Transverse colon (tissue), 4 donors: ENCODE results near the gene PTPRN. TPM values are rescaled to one million over a fixed set of nuclear protein-coding genes. Genes with fewer than 3 reads are reported as not detected.

Source experiments
- DNase-seq: peaks from one replicate; pipeline ENCODE4 v3.0.0-alpha.2; 2019
- H3K27ac ChIP-seq, 4 donors: fragments of 200-600 bp; sonication (generic); 2 replicates each; pipeline ENCODE4 v1.5.1; 2016 to 2018; ENCODE audit warnings: inconsistent platforms in 4 of 4
- H3K27me3 ChIP-seq: fragments of 200-600 bp; sonication (generic); 2 replicates; pipeline ENCODE4 v1.5.1; 2017; ENCODE audit warnings: inconsistent platforms
- H3K36me3 ChIP-seq, 4 donors: fragments of 200-600 bp; sonication (generic); 2 replicates each; pipeline ENCODE4 v1.5.1; 2017 to 2019; ENCODE audit warnings: inconsistent platforms in 4 of 4
- H3K4me1 ChIP-seq, 4 donors: fragments of 200-600 bp; sonication (generic); 2 replicates each; pipeline ENCODE4 v1.5.1; 2017 to 2020; ENCODE audit warnings: inconsistent platforms in 4 of 4
- H3K4me3 ChIP-seq, 4 donors: fragments of 200-600 bp; sonication (generic); 1 replicate in 1 of 4; 2 replicates in 3 of 4; pipeline versions ENCODE4 v1.5.1 to v1.6.1; 2017 to 2019; ENCODE audit warnings: inconsistent platforms in 4 of 4
- H3K9me3 ChIP-seq, 2 donors: fragments of 200-600 bp; sonication (generic); 2 replicates each; pipeline ENCODE4 v1.5.1; 2017 to 2019; ENCODE audit warnings: inconsistent platforms in 2 of 2
- CTCF ChIP-seq, 5 experiments: fragments of 200-600 bp in 3 of 5; fragments of 450-650 bp in 2 of 5; sonication (generic) in 3 of 5; IDR thresholded peaks; 1 replicate in 2 of 5; 2 replicates in 3 of 5; pipeline ENCODE4 v1.5.1; 2016 to 2017; ENCODE audit warnings: antibody characterized with exemption in 5 of 5, inconsistent platforms in 3 of 5, mild to moderate bottlenecking in 2 of 5, moderate library complexity in 1 of 5
- EP300 ChIP-seq: sonication (generic); formaldehyde crosslinking; IDR thresholded peaks from one replicate; pipeline ENCODE4 v1.6.1; 2017; ENCODE audit warnings: antibody characterized with exemption, low read depth
- POLR2A ChIP-seq: fragments of 450-650 bp; IDR thresholded peaks from one replicate; pipeline ENCODE4 v1.6.1; 2016; ENCODE audit warnings: antibody characterized with exemption, mild to moderate bottlenecking, moderate library complexity
- POLR2AphosphoS5 ChIP-seq, 3 donors: sonication (generic); formaldehyde crosslinking; IDR thresholded peaks; one replicate each; pipeline ENCODE4 v1.6.1; 2016; ENCODE audit warnings: antibody characterized with exemption in 3 of 3
- WGBS, 2 donors: methylation state at CpG; one replicate each; pipeline ENCODE4 v1.1.5; 2018; ENCODE audit warnings: low coverage in 1 of 2; 5-methylcytosine and 5-hydroxymethylcytosine counted together
- in situ Hi-C, 4 donors: fragments of 200-750 bp; cut with MboI; loops; one replicate each; pipeline versions ENCODE4 v1.15.0 to v1.15.1; 2017; ENCODE audit warnings: low sequenced_read_pairs in 3 of 4, low pct_ligation_motif_present in 1 of 4, low pct_unique_long_range_greater_than_20kb in 1 of 4
- intact Hi-C: fragments of 100-400 bp; cut with DNase I; formaldehyde crosslinking; loops from one replicate; pipeline ENCODE4 v1.15.1; 2023; ENCODE audit warnings: low total_unique reads
- total RNA-seq, 4 donors: library from RNA; depleted of rRNA; stranded (reverse); fragments of >200 nt; gene quantifications; one replicate each; pipeline ENCODE4 v1.1.0, GENCODE V29; 2016

PTPRN gene
- 1 to 10 TPM in 3 of 4 donors, under 1 TPM in 1; 0.60 to 2.6 (median 2.1) TPM for total RNA-seq

DNA sequence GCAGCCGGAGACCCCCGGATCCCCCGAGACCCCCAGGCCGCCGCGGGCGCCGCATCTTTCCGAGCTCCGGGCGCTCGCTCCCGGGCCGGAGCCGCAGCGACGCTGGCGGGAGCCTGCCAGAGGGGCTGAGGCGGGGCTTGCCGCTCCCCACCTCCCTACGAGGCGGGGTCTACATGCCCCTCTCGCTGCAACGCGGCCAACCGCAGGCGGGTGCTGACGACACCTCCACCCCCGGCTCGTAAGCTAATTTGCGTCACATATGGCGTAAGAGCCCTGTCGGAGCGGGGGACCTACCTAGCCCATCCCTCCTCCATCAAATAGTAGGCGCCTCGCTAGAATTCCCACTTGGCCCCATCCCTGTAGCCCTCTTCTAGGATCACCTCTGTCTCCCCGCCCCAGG is at the start of gene PTPRN:
TSS of gene PTPRN (minus strand) at position 124 of the 400 bp plus-strand sequence. CDS start at position 55, 69 bp downstream.
- DNase-seq, result no peak
- no peaks in the 10 kb centered on the region for H3K9me3 ChIP-seq
- peaks cover 67% of the 10 kb centered on the region for H3K27me3 ChIP-seq
- peaks cover 0 to 6% (median 0%) of the 10 kb centered on the region in 4 donors for H3K4me1 ChIP-seq
- in situ Hi-C loops, result loop anchor here in 3 of 4 donors (10.0 to 25.0 kb wide), 2 partner anchors 154 to 272 kb away; partner anchors contain the start of gene CFAP65 (in 2 of the 3)
- H3K4me3 ChIP-seq, result no peak within 1 kb of the TSS
- H3K27ac ChIP-seq, result no peak within 1 kb of the TSS
- intact Hi-C loops, result no loop called here
- 0 to 24% methylated on average over 1 to 35 of the region's 37 CpGs for WGBS, 2 donors
- H3K36me3 ChIP-seq, result no peaks in the 10 kb centered on the region
- TF ChIP-seq CTCF (IDR thresholded peaks at IDR 0.05), result no peak
- no peak for TF ChIP-seq POLR2A
- TF ChIP-seq EP300, result no peak
- no peak for TF ChIP-seq POLR2AphosphoS5 (IDR thresholded peaks at IDR 0.05)

DNA sequence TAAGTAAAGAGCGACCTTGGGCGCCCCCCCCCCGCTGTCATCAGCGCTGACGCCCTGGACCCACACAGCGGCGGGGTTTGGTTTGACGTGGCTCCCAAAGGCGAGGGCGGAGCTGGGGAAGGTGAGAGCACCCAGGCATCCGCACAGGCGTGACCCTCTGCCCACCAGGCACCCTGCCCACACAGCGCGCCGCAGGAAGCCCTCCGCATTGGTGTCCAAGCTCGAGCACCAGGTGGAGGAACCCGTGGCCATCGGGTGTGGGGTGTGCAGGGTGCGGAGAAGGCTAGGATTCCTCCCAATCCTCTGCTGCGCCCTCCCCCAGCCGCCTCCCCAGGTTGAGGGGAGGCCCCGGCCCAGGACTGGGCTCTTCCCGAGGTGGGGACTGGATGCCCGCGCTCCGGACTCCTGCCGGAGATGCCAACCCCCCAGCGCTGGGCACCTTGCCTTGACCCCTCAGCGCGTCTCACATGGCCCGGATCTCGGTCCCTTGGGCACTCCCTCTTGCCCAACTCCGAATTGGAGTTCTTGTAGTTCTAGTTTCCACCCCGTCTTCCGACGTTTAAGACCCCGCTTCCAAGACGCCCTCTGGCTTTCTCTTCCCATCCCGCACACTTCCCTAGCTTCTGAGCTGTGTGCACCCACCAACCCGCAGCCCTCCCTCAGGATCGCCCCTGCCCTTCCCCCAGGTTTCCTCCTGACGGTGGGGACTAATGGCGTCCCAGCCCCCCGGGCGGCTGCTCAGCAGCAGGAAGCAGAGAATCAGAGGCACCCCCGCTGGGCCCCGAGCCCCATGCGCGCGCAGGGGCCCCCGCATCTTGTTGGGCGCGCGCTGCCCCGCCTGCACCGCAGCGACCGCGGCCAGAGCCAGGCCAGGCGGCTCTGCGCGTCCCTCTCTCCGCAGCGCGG is 49.2 kb upstream of the PTPRN start:
- WGBS, 2 donors, result 9% methylated on average over 54 of the region's 66 CpGs; no CpG with 5 or more reads in 1 of the 2 donors
- Histone ChIP-seq H3K36me3 (no peaks in the 10 kb centered on the region), H3K4me1 (peaks cover 0 to 11% (median 9%) of the 10 kb centered on the region in 4 donors), H3K9me3 (no peaks in the 10 kb centered on the region), H3K4me3 (peak overlapping the region in 1 of 4 donors; percentile 14), H3K27me3 (peaks cover 64% of the 10 kb centered on the region), H3K27ac (no peak overlapping the region)
- no peak for DNase-seq
- intact Hi-C loops, result no loop called here
- in situ Hi-C loops, result no loop called here
- TF ChIP-seq EP300, result no peak
- no peak for TF ChIP-seq POLR2AphosphoS5 (IDR thresholded peaks at IDR 0.05)
- TF ChIP-seq POLR2A, result no peak
- no peak for TF ChIP-seq CTCF (IDR thresholded peaks at IDR 0.05)

DNA sequence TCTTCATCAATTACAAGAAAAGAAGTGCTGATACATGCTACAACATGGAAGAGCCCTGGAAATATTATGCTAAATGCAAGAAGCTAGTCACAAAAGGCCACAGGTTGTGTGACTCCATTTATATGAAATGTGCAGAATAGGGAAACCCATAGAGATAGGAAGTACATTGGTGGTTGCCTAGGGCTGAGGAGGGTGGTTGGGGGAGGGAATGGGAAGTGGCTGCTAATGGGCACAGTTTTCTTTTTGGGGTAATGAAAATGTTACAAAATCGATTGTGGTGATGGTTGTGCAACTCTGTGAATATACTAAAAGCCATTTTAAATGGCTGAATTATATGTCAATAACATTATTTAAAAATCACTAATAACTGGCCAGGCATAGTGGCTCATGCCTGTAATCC is 47.6 kb upstream of the PTPRN start:
- TF ChIP-seq CTCF (IDR thresholded peaks at IDR 0.05) (no peak), POLR2AphosphoS5 (IDR thresholded peaks at IDR 0.05) (no peak)
- peaks cover 71% of the 10 kb centered on the region for H3K27me3 ChIP-seq
- no peak for DNase-seq
- H3K4me1 ChIP-seq, result peaks cover 0 to 11% (median 9%) of the 10 kb centered on the region in 4 donors
- 50 to 60% methylated on average over 1 of the region's 1 CpG for WGBS, 2 donors
- no peaks in the 10 kb centered on the region for H3K36me3 ChIP-seq
- H3K9me3 ChIP-seq, result no peaks in the 10 kb centered on the region
- in situ Hi-C loops, result no loop called here
- H3K27ac ChIP-seq, result no peak overlapping the region
- H3K4me3 ChIP-seq, result no peak overlapping the region
- intact Hi-C loops, result no loop called here

DNA sequence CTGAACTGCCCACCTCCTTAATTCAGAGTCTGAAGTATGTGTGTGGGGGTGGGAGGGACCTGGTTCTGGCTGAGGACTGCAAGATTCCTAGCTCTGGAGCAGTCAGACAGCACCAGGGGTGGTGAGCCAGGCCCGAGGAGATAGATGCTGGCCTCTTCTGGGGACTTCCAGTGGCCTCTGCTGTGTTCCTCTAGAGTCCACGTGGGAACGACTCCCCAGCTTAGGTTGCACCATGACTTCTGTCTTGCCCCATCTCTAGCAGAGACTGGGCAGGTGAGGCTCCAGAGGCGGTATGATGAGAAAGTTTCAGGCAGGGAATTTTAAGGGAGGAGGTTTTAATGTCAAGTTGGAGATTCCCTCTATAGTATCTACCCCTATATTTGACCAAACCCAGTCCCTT is 45.4 kb upstream of the PTPRN start:
- DNase-seq, result no peak
- WGBS, 2 donors, result 65% methylated on average over 4 of the region's 4 CpGs; no CpG with 5 or more reads in 1 of the 2 donors
- H3K9me3 ChIP-seq, result no peaks in the 10 kb centered on the region
- peaks cover 0 to 11% (median 9%) of the 10 kb centered on the region in 4 donors for H3K4me1 ChIP-seq
- TF ChIP-seq POLR2A (no peak), EP300 (no peak), CTCF (IDR thresholded peaks at IDR 0.05) (no peak), POLR2AphosphoS5 (IDR thresholded peaks at IDR 0.05) (no peak)
- H3K4me3 ChIP-seq, result no peak overlapping the region
- in situ Hi-C loops, result no loop called here
- H3K27ac ChIP-seq, result no peak overlapping the region
- peaks cover 80% of the 10 kb centered on the region for H3K27me3 ChIP-seq
- H3K36me3 ChIP-seq, result no peaks in the 10 kb centered on the region
- intact Hi-C loops, result no loop called here
